ENCODE measurements around the gene TMEM120B. TPM values are rescaled to one million over a fixed set of nuclear protein-coding genes. Genes with fewer than 3 reads are reported as not detected.

TMEM120B gene
- total and polyA plus RNA-seq, 2 experiments from 2014 or later, result 5.5 to 9.5 TPM

DNA sequence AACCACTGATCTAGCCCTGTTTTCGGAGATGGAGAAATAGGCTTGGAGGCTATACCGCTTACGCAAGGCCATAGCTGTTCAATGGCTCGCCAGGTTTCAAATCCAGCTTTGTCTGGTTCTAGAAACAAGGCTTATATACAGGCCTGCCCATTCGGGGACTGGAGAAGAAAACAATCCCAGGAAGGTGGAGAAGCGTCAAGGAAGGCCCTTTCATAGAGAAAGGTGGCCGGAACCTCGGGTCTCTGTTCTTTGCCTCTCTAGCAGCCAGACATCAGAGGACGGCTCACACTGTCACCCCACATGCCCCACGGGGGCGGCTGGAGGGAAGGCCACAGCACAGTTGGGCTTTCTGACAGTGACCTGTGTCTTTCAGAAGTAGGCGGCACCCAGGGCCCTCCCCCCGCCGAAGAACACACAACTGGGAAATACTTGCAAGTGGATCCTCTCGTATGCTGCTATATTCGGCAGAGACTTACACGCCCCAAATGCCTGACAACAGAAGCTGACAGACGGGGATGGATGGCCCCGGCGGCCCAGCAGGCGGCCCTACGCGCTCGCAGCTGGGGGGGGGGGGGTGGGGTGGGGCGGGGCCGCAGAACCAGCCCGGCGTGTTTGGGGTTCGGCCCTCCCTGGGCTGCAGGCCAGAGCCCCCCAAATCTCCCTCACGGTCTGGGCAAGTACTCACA, 86.7 kb downstream of the TMEM120B start:
- DNase-seq (ENCODE audit: low spot score), result peak; percentile 85

DNA sequence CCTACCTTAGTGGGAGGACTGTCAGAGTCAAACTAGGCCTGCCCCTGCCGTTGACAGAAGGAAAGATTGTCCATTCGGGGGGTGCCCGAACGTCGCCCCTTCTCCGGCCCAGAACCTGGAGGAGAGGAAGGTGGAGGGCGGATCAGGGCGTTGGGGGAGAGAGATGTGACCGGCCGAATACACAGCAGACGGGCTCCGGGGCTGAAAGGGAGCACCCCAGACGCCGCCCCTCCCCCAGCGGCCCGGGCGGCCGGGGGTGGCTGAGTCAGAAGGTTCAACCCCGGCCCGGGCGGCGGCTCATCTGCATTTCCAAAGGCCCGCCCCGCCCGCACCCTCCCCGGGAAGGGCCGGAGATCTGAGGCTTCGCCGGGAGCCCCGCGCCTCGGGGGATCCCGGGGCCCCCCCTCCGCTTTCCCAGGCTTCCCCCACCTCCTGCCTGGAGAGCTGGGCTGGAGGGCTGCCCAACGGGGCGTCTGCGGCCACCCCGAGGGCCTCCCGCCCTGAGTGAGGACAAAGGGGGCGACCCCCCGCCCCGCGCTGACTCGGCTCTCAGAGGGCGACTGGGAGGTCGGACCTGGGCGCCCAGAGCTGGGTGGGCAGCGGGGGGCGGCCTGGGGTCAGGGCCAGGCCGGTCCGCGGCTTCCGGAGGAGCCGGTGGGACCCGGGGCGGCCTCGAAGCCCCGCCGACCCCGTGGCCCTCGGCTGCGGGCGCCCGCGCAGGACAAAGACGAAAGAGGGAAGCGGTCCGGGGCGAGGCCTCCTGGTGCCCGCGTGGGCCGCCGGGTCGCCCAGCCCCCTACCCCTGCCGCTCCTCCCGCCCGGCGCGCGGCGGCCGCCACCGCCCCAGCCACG, 87.5 kb downstream of the TMEM120B start:
- Histone ChIP-seq H3K4me2 (peak overlapping the region; percentile 96), H4K20me1 (ENCODE audit: insufficient read depth, poor library complexity, severe bottlenecking) (peaks cover 25% of the 10 kb centered on the region), H3K4me1 (ENCODE audit: insufficient read depth) (peaks cover 47% of the 10 kb centered on the region), H3K27me3 (no peaks in the 10 kb centered on the region), H3K27ac (peak overlapping the region; percentile 100), H2AFZ (no peak overlapping the region), H3K36me3 (replicated peaks; ENCODE audit: insufficient read depth, low read depth) (no peaks in the 10 kb centered on the region), H3K79me2 (peaks cover 70% of the 10 kb centered on the region), H3K9me3 (ENCODE audit: low read depth) (no peaks in the 10 kb centered on the region), H3K9me2 (replicated peaks; ENCODE audit: insufficient read depth) (no peaks in the 10 kb centered on the region), H3K4me3 (peak overlapping the region; percentile 86)
- WGBS (ENCODE audit: low lambda C conversion rate, missing lambda C conversion rate), result under 1% methylated on average over 36 of the region's 84 CpGs
- DNase-seq (ENCODE audit: low spot score), result peak; percentile 95
- TF ChIP-seq, protein P1, sequence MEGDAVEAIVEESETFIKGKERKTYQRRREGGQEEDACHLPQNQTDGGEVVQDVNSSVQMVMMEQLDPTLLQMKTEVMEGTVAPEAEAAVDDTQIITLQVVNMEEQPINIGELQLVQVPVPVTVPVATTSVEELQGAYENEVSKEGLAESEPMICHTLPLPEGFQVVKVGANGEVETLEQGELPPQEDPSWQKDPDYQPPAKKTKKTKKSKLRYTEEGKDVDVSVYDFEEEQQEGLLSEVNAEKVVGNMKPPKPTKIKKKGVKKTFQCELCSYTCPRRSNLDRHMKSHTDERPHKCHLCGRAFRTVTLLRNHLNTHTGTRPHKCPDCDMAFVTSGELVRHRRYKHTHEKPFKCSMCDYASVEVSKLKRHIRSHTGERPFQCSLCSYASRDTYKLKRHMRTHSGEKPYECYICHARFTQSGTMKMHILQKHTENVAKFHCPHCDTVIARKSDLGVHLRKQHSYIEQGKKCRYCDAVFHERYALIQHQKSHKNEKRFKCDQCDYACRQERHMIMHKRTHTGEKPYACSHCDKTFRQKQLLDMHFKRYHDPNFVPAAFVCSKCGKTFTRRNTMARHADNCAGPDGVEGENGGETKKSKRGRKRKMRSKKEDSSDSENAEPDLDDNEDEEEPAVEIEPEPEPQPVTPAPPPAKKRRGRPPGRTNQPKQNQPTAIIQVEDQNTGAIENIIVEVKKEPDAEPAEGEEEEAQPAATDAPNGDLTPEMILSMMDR (IDR thresholded peaks at IDR 0.05; ENCODE audit: poor library complexity), result no peak
- TF ChIP-seq EZH2 (IDR thresholded peaks at IDR 0.05; ENCODE audit: borderline replicate concordance), result no peak
- TF ChIP-seq EZH2phosphoT487 (IDR thresholded peaks at IDR 0.05; ENCODE audit: low read depth, severe bottlenecking, unreplicated experiment), result no peak

More for the DNA sequence above, 86.7 kb downstream of the TMEM120B start:
- WGBS (ENCODE audit: low lambda C conversion rate, missing lambda C conversion rate), result 18% methylated on average over 24 of the region's 30 CpGs
- Histone ChIP-seq H3K27ac (peak overlapping the region; percentile 100), H3K36me3 (replicated peaks; ENCODE audit: insufficient read depth, low read depth) (no peaks in the 10 kb centered on the region), H3K9me3 (ENCODE audit: low read depth) (no peaks in the 10 kb centered on the region), H3K79me2 (peaks cover 62% of the 10 kb centered on the region), H4K20me1 (ENCODE audit: insufficient read depth, poor library complexity, severe bottlenecking) (peaks cover 25% of the 10 kb centered on the region), H3K4me3 (peak overlapping the region; percentile 86), H3K27me3 (no peaks in the 10 kb centered on the region), H3K4me2 (peak overlapping the region; percentile 96), H3K4me1 (ENCODE audit: insufficient read depth) (peaks cover 53% of the 10 kb centered on the region), H3K9me2 (replicated peaks; ENCODE audit: insufficient read depth) (no peaks in the 10 kb centered on the region), H2AFZ (no peak overlapping the region)
- TF ChIP-seq EZH2 (IDR thresholded peaks at IDR 0.05; ENCODE audit: borderline replicate concordance) (no peak), EZH2phosphoT487 (IDR thresholded peaks at IDR 0.05; ENCODE audit: low read depth, severe bottlenecking, unreplicated experiment) (no peak)
- TF ChIP-seq, protein P1 (IDR thresholded peaks at IDR 0.05; ENCODE audit: poor library complexity), result no peak

DNA sequence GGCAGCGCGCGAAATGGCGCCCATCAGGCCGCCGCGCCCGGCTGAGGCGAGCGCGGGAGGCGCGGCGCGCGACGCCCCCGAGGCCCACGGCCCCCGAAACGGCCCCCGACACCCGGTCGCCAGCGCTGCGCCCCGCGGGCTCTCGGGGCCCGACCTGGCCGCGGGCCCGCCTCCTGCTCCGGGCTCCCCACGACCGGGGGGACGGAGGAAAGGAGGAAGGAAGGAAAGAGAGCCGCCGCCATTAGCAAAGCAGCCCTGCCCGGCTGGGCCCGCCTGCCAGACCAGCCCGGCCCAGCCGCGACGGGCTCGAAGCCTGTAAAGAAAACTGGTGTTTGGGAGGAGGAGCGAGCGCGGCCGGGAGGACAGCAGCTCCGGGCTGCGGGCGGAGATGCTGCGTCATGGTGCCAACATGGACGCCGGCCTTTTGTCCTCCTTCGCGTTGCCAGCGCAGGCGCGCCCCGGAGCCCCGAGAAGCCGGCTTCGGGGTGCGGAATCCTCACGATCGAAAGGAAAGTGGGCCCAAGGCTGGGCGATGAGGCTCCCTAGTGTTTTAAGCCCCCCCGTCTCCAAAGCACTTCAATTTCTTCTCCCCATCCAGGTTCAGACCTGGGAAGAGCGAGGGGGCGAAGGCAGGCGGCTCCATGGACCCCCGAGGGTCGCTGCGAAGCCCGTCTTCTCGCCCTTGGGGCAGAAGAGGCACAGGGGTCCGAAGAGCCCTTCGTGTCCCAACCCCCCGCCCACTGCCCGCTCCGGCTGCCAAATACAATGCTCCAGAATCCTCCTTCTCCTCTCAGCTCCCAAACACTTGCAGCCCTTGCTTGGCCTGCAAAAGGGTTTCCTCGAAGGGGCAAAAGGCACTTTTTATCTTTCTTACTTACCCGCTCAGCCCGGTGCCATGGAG, 88.4 kb downstream of the TMEM120B start:
- Histone ChIP-seq H2AFZ (no peak overlapping the region), H3K9me3 (ENCODE audit: low read depth) (no peaks in the 10 kb centered on the region), H3K9me2 (replicated peaks; ENCODE audit: insufficient read depth) (no peaks in the 10 kb centered on the region), H3K36me3 (replicated peaks; ENCODE audit: insufficient read depth, low read depth) (no peaks in the 10 kb centered on the region), H3K4me3 (peak overlapping the region; percentile 30), H3K27me3 (no peaks in the 10 kb centered on the region), H3K4me2 (peak overlapping the region; percentile 96), H4K20me1 (ENCODE audit: insufficient read depth, poor library complexity, severe bottlenecking) (peaks cover 25% of the 10 kb centered on the region), H3K27ac (peak overlapping the region; percentile 100), H3K79me2 (peaks cover 70% of the 10 kb centered on the region), H3K4me1 (ENCODE audit: insufficient read depth) (peaks cover 43% of the 10 kb centered on the region)
- DNase-seq (ENCODE audit: low spot score), result peak; percentile 88
- WGBS (ENCODE audit: low lambda C conversion rate, missing lambda C conversion rate), result 1% methylated on average over 48 of the region's 86 CpGs
- TF ChIP-seq EZH2 (IDR thresholded peaks at IDR 0.05; ENCODE audit: borderline replicate concordance) (no peak), EZH2phosphoT487 (IDR thresholded peaks at IDR 0.05; ENCODE audit: low read depth, severe bottlenecking, unreplicated experiment) (no peak)
- TF ChIP-seq, protein P1 (IDR thresholded peaks at IDR 0.05; ENCODE audit: poor library complexity), result no peak
